LNCAP (cell line): ENCODE measurements around the gene NAV2.

ENCODE experiments used
- TF ChIP-seq, protein P1 (sequence below): fragments of 450-650 bp; IDR thresholded peaks from 2 replicates; pipeline ENCODE4 v1.5.1; 2017; ENCODE audit warnings: mild to moderate bottlenecking

The NAV2 gene

GRCh38 chr11:19907008-19907579 is 194.5 kb downstream of the NAV2 start:
- TF ChIP-seq, protein P1, sequence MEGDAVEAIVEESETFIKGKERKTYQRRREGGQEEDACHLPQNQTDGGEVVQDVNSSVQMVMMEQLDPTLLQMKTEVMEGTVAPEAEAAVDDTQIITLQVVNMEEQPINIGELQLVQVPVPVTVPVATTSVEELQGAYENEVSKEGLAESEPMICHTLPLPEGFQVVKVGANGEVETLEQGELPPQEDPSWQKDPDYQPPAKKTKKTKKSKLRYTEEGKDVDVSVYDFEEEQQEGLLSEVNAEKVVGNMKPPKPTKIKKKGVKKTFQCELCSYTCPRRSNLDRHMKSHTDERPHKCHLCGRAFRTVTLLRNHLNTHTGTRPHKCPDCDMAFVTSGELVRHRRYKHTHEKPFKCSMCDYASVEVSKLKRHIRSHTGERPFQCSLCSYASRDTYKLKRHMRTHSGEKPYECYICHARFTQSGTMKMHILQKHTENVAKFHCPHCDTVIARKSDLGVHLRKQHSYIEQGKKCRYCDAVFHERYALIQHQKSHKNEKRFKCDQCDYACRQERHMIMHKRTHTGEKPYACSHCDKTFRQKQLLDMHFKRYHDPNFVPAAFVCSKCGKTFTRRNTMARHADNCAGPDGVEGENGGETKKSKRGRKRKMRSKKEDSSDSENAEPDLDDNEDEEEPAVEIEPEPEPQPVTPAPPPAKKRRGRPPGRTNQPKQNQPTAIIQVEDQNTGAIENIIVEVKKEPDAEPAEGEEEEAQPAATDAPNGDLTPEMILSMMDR = no peak

GRCh38 chr11:19907839-19908238 is 195.2 kb downstream of the NAV2 start:
- TF ChIP-seq, protein P1 = no peak

GRCh38 chr11:19910931-19911330 is 198.3 kb downstream of the NAV2 start:
- TF ChIP-seq, protein P1 = no peak

DNA sequence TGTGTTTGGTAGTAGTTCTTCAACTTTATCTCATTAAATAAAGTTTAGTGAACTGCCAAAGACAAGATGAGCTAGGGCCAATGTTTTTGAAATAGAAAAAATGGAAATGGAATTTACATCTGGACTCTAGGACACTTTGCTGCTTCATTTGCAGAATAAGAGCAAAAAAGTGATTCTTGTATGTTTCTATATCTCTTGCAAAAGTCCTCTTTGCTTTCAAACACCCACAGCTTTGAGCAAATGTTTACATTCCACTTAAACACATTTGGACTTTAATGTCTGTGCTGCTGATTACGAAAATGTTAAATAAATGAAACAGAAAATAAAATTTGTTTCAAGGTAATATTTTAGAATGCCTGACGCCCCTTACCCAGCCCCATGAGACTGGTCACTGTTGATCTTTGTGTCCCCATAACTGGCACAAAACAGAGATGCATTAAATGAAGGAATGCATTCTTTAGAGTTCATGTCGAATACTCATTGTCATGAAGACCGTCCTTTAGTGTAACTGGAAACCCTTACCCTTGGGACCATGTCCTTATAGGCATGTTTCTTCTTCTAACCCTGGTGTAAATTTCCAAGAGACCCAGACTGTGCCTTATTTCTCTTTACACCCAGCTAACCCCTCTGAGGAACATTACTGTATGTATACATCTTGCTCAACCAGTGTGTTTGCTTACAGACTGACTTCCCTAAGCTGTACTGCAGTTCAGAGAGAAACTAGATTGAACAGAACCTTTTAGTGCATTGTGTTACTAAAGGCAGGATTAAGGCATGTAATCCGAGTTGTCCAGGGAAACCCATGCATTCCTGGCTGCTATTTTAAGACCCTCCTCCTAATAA is 199.7 kb downstream of the NAV2 start:
- TF ChIP-seq, protein P1 = no peak

- TF ChIP-seq, protein P1 = no peak
Measured at GRCh38 chr11:19912958-19913892, 200.6 kb downstream of the NAV2 start.

DNA sequence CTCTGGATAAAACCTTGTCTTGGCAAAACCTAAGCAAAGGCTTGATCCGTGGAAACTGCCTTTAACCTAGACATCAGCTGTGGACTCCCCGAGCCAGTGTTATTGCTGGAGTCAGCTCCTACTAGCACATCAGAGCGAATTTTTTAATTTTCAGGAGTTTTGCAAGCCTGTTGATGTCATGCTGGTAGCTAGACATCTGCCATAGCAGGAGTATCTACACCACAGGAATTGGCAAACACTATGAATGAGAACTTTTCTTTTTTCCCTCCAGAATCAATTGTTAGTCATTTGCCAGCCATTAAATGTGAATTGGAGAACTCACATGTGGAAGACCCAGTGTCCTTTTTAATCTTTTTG is 201.2 kb downstream of the NAV2 start:
- TF ChIP-seq, protein P1 = no peak

DNA sequence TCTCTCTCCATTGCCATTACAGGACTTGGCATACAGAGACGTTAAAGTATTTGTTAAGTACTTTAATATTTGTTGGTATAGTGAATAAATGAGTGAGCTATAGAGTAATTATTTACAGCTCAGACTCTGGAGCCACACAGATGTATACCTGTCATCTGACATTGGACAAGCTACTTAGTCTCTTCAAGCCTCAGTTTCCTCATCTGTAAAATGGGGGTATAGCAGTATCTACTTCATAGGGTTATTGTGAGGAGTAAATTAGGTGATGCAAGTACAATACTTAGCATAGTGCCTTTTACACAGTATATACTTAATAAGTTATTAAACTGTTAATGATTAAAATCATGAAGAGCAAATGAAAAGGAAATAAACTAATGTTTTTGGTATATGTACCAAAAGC is 203.2 kb downstream of the NAV2 start:
- TF ChIP-seq, protein P1 = no peak
